IMR-90 (cell line): ENCODE measurements around the gene MLST8.

Experiments
- BHLHE40 ChIP-seq: fragments of 150-350 bp; IDR thresholded peaks from 2 replicates; pipeline ENCODE4 v1.6.1; 2016; ENCODE audit warnings: mild to moderate bottlenecking, low read depth, low read length
- CTCF ChIP-seq: conservative IDR thresholded peaks from 2 replicates; pipeline ENCODE4 v1.5.1; 2012; ENCODE audit warnings: mild to moderate bottlenecking, low read depth, low read length, improper control_type of control experiment
- ELK1 ChIP-seq: fragments of 150-350 bp; IDR thresholded peaks from 2 replicates; pipeline ENCODE4 v1.6.1; 2016; ENCODE audit warnings: low read depth, mild to moderate bottlenecking, low read length, moderate library complexity, borderline replicate concordance
- POLR2A ChIP-seq: IDR thresholded peaks from 2 replicates; pipeline ENCODE4 v1.6.1; 2012; ENCODE audit warnings: mild to moderate bottlenecking, low read depth, low read length
- RAD21 ChIP-seq: IDR thresholded peaks from 2 replicates; pipeline ENCODE4 v1.6.1; 2012; ENCODE audit warnings: low read length, improper control_type of control experiment

- TF ChIP-seq CTCF (no peak), POLR2A (no peak), ELK1 (no peak), BHLHE40 (no peak), RAD21 (no peak)
Measured at GRCh38 chr16:2157480-2158261, 47.6 kb upstream of the MLST8 start.
